ENCODE data around the gene ZBTB18. TPM values are rescaled to one million over a fixed set of nuclear protein-coding genes. Genes with fewer than 3 reads are reported as not detected.

Gene ZBTB18
- total and polyA plus RNA-seq, 2 donors (not counting 1 experiment from before 2014, with no cell fraction given): 38.4 to 130 TPM

DNA sequence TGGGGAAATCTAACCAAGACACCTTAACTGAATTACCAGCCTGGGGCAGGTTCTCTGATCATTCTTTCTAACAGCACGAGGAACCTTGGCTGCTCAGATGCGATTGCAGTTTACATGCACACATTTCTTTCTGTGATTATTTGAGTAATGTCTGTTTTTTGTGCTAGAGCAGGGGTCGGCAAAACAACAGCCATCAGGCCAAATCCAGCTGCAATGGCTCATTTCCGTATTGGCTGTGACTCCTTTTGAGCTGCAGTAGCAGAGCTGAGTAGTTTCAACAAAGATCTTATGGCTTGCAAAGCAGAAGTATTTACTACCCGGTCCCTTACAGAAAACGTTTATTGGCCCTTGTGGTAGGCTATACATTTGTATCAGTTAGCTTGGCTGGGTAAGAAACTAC is 37.1 kb downstream of the ZBTB18 start:
- Mint-ChIP-seq H3K9me3 (ENCODE audit: insufficient read depth) (no peaks in the 10 kb centered on the region), H3K27ac (no peak overlapping the region), H3K4me3 (no peak overlapping the region), H3K4me1 (peaks cover 5% of the 10 kb centered on the region), H3K27me3 (peaks cover 28% of the 10 kb centered on the region)
- peaks cover 0 to 7% (median 1%) of the 10 kb centered on the region in 4 experiments for H3K27me3 ChIP-seq (replicated peaks in 1 of 4; ENCODE audit: control extremely low read depth in 1 of 4, control insufficient read depth in 3 of 4, insufficient read depth in 4 of 4, low read length in 3 of 4)
- intact Hi-C loops (cut with micrococcal nuclease): no loop called here
- no peak overlapping the region for H3K4me2 ChIP-seq (replicated peaks; ENCODE audit: low read depth, low read length, poor library complexity, severe bottlenecking)
- no peaks in the 10 kb centered on the region for H3K36me3 ChIP-seq (replicated peaks in 1 of 2; ENCODE audit: control extremely low read depth in 1 of 2, control insufficient read depth in 1 of 2, extremely low read depth in 1 of 2, insufficient read depth in 2 of 2, low read length in 1 of 2)
- H2AFZ ChIP-seq (ENCODE audit: insufficient read depth, low read depth, low read length, poor library complexity, severe bottlenecking): no peak overlapping the region
- POLR2A ChIA-PET: no interaction called here
- no peak for TF ChIP-seq EZH2 (IDR thresholded peaks at IDR 0.05; ENCODE audit: borderline replicate concordance, insufficient read depth, low read depth, low read length, poor library complexity, severe bottlenecking)
- TF ChIP-seq, protein P1, sequence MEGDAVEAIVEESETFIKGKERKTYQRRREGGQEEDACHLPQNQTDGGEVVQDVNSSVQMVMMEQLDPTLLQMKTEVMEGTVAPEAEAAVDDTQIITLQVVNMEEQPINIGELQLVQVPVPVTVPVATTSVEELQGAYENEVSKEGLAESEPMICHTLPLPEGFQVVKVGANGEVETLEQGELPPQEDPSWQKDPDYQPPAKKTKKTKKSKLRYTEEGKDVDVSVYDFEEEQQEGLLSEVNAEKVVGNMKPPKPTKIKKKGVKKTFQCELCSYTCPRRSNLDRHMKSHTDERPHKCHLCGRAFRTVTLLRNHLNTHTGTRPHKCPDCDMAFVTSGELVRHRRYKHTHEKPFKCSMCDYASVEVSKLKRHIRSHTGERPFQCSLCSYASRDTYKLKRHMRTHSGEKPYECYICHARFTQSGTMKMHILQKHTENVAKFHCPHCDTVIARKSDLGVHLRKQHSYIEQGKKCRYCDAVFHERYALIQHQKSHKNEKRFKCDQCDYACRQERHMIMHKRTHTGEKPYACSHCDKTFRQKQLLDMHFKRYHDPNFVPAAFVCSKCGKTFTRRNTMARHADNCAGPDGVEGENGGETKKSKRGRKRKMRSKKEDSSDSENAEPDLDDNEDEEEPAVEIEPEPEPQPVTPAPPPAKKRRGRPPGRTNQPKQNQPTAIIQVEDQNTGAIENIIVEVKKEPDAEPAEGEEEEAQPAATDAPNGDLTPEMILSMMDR (IDR thresholded peaks at IDR 0.05): no peak
- H3K4me3 ChIP-seq (ENCODE audit: control extremely low read depth in 1 of 5, extremely low read depth in 1 of 5, insufficient read depth in 1 of 5, low read depth in 2 of 5, low read length in 4 of 5): no peak overlapping the region
- DNase-seq (no peak), ATAC-seq (ENCODE audit: low read depth) (no peak)
- H3K79me2 ChIP-seq (ENCODE audit: control insufficient read depth, insufficient read depth, low read length): no peaks in the 10 kb centered on the region
- no peaks in the 10 kb centered on the region for H3K9me3 ChIP-seq (ENCODE audit: control extremely low read depth in 1 of 3, control insufficient read depth in 2 of 3, insufficient read depth in 1 of 3, low read length in 2 of 3)
- 92% methylated on average over 3 of the region's 6 CpGs for WGBS (ENCODE audit: insufficient coverage)
- no peak overlapping the region for H3K27ac ChIP-seq (ENCODE audit: low read length in 2 of 2)
- H3K9ac ChIP-seq (ENCODE audit: low read length): no peak overlapping the region
- CTCF ChIA-PET: no interaction called here
- no peaks in the 10 kb centered on the region for H4K20me1 ChIP-seq (ENCODE audit: control insufficient read depth, insufficient read depth, low read length, poor library complexity, severe bottlenecking)
- H3K4me1 ChIP-seq (ENCODE audit: control insufficient read depth in 2 of 2, insufficient read depth in 2 of 2, low read length in 2 of 2): peaks cover 7% of the 10 kb centered on the region in 2 donors

DNA sequence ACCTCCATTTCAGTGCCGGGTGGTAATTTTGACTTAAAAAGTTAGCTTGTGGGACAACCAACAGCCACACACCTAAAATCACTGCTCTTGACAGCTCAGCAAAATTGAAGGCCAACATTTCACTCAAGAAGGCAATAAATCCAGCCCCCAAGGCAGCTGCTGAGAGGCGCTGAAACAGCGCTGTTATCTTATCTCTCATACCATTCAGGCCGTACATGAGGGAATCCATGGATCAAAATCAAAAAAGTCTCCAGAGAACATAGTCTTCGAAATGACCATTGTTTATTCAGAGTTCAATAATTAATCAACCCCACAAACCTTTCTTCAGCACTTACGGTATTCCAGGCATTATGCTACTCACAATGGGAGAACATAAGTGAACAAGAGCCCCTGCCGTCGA is 38.5 kb downstream of the ZBTB18 start:
- no peaks in the 10 kb centered on the region for H3K4me1 Mint-ChIP-seq
- H3K79me2 ChIP-seq (ENCODE audit: control insufficient read depth, insufficient read depth, low read length): no peaks in the 10 kb centered on the region
- H3K4me1 ChIP-seq (ENCODE audit: control insufficient read depth in 2 of 2, insufficient read depth in 2 of 2, low read length in 2 of 2): no peaks in the 10 kb centered on the region
- H3K4me3 Mint-ChIP-seq: no peak overlapping the region
- TF ChIP-seq EZH2 (IDR thresholded peaks at IDR 0.05; ENCODE audit: borderline replicate concordance, insufficient read depth, low read depth, low read length, poor library complexity, severe bottlenecking): no peak
- TF ChIP-seq, protein P1 (IDR thresholded peaks at IDR 0.05): no peak
- no peak for ATAC-seq (ENCODE audit: low read depth)
- CTCF ChIA-PET: interaction anchor here (0.7 to 1.1 kb wide), 2 partner anchors 12 to 569 kb away, joined by 3 read pairs; no protein-coding TSS in a partner anchor
- intact Hi-C loops (cut with micrococcal nuclease): no loop called here
- H3K27me3 ChIP-seq (replicated peaks in 1 of 4; ENCODE audit: control extremely low read depth in 1 of 4, control insufficient read depth in 3 of 4, insufficient read depth in 4 of 4, low read length in 3 of 4): peaks cover 0 to 11% (median 0%) of the 10 kb centered on the region in 4 experiments
- peaks cover 20% of the 10 kb centered on the region for H3K27me3 Mint-ChIP-seq
- H2AFZ ChIP-seq (ENCODE audit: insufficient read depth, low read depth, low read length, poor library complexity, severe bottlenecking): no peak overlapping the region
- H3K4me2 ChIP-seq (replicated peaks; ENCODE audit: low read depth, low read length, poor library complexity, severe bottlenecking): no peak overlapping the region
- no peak for DNase-seq
- POLR2A ChIA-PET: no interaction called here
- no peaks in the 10 kb centered on the region for H4K20me1 ChIP-seq (ENCODE audit: control insufficient read depth, insufficient read depth, low read length, poor library complexity, severe bottlenecking)
- H3K9me3 Mint-ChIP-seq (ENCODE audit: insufficient read depth): no peaks in the 10 kb centered on the region
- no peak overlapping the region for H3K27ac ChIP-seq (ENCODE audit: low read length in 2 of 2)
- no peaks in the 10 kb centered on the region for H3K36me3 ChIP-seq (replicated peaks in 1 of 2; ENCODE audit: control extremely low read depth in 1 of 2, control insufficient read depth in 1 of 2, extremely low read depth in 1 of 2, insufficient read depth in 2 of 2, low read length in 1 of 2)
- H3K9ac ChIP-seq (ENCODE audit: low read length): no peak overlapping the region
- no peaks in the 10 kb centered on the region for H3K9me3 ChIP-seq (ENCODE audit: control extremely low read depth in 1 of 3, control insufficient read depth in 2 of 3, insufficient read depth in 1 of 3, low read length in 2 of 3)
- H3K27ac Mint-ChIP-seq: no peak overlapping the region
- 92% methylated on average over 6 of the region's 8 CpGs for WGBS (ENCODE audit: insufficient coverage)
- no peak overlapping the region for H3K4me3 ChIP-seq (ENCODE audit: control extremely low read depth in 1 of 5, extremely low read depth in 1 of 5, insufficient read depth in 1 of 5, low read depth in 2 of 5, low read length in 4 of 5)

Data from B cell (primary cell).